ENCODE measurements around the gene WTAP. TPM values are rescaled to one million over a fixed set of nuclear protein-coding genes. Genes with fewer than 3 reads are reported as not detected.

WTAP gene
- total and polyA plus RNA-seq, 10 donors, result 71.6 to 149 (median 109) TPM

- TF ChIP-seq CTCF (IDR thresholded peaks at IDR 0.05 in 8 of 11, conservative IDR thresholded peaks at IDR 0.05 in 3 of 11), result peak; percentile 58 to 98 (median 80)
- TF ChIP-seq POLR2AphosphoS5 (IDR thresholded peaks at IDR 0.05), result peak in 2 of 3 donors; percentile 38 to 48
- TF ChIP-seq POLR2A (IDR thresholded peaks at IDR 0.05), result no peak
- Histone ChIP-seq H3K27ac (peak overlapping the region; percentile 92 to 98 (median 97)), H3K4me3 (peak overlapping the region; percentile 88 to 96 (median 94)), H3K4me1 (peaks cover 39 to 86% (median 62%) of the 10 kb centered on the region in 6 donors), H3K9me3 (no peaks in the 10 kb centered on the region), H3K27me3 (replicated peaks in 1 of 7) (no peaks in the 10 kb centered on the region), H3K36me3 (peaks cover 0 to 50% (median 23%) of the 10 kb centered on the region in 6 donors)
- intact Hi-C loops (cut with DNase I; ENCODE audit: low total_unique reads), result loop anchor here (5.0 kb wide), 1 partner anchor 36 kb away; the partner anchor contains the start of gene WTAP
- 10 to 20% (median 12%) methylated on average over 11 of the region's 11 CpGs for WGBS, 5 donors
- DNase-seq, result no peak
Measured at GRCh38 chr6:159691133-159691962, 36.0 kb upstream of the WTAP start.

- TF ChIP-seq POLR2AphosphoS5 (IDR thresholded peaks at IDR 0.05) (peak in 1 of 3 donors; percentile 24), CTCF (IDR thresholded peaks at IDR 0.05 in 8 of 11, conservative IDR thresholded peaks at IDR 0.05 in 3 of 11) (no peak), POLR2A (IDR thresholded peaks at IDR 0.05) (no peak)
- WGBS, 5 donors, result 33 to 45% (median 40%) methylated on average over 5 to 7 of the region's 7 CpGs
- peaks cover 39 to 80% (median 59%) of the 10 kb centered on the region in 6 donors for H3K4me1 ChIP-seq
- H3K4me3 ChIP-seq, result peak overlapping the region; percentile 88 to 96 (median 94)
- H3K36me3 ChIP-seq, result peaks cover 0 to 44% (median 18%) of the 10 kb centered on the region in 6 donors
- peak overlapping the region; percentile 92 to 98 (median 97) for H3K27ac ChIP-seq
- peak; percentile 77 for DNase-seq
- intact Hi-C loops (cut with DNase I; ENCODE audit: low total_unique reads), result loop anchor here (5.0 kb wide), 1 partner anchor 35 kb away; the partner anchor contains the start of gene WTAP
- no peaks in the 10 kb centered on the region for H3K9me3 ChIP-seq
- H3K27me3 ChIP-seq (replicated peaks in 1 of 7), result no peaks in the 10 kb centered on the region
Measured at GRCh38 chr6:159691963-159692287, 35.4 kb upstream of the WTAP start.

DNA sequence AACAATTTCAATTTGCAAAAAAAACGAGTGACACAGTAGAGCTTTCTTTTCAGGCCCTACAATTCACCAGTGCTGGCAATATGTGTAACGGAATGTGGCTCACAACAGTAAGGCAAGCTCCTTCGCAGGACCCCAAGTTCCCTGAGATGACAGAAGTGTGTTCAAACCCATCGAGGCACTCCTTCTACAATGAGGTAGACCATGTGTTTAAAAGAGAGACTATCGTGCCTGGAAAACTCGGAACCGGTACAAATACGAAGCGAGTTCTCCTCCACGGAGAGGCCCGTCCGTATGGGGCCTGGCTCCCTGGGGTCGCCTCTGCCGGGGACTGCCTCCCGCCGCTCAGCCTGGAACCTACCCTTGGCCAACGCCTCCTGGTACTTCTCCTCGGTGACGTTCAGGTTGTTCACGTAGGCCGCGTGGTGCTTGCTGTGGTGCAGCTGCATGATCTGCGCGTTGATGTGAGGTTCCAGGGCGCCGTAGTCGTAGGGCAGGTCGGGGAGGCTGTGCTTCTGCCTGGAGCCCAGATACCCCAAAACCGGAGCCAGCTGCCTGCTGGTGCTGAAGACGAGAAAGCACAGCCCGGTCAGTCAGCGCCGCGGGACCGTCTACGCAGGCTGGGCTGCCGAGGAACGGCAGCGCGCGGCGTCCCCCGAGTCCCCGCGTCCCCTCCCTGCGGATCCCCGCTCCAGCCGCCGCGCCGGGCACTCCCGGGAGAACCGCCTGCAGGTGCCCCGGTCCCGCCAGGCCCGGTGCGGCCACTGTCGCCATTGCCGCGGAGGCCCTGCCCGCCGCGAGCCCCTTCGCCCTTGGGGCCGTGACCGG is 34.8 kb upstream of the WTAP start:
- no peak for TF ChIP-seq POLR2AphosphoS5 (IDR thresholded peaks at IDR 0.05)
- TF ChIP-seq POLR2A (IDR thresholded peaks at IDR 0.05), result no peak
- no peak for TF ChIP-seq CTCF (IDR thresholded peaks at IDR 0.05 in 8 of 11, conservative IDR thresholded peaks at IDR 0.05 in 3 of 11)
- Histone ChIP-seq H3K4me3 (peak overlapping the region; percentile 88 to 96 (median 94)), H3K27me3 (replicated peaks in 1 of 7) (no peaks in the 10 kb centered on the region), H3K27ac (peak overlapping the region; percentile 92 to 98 (median 97)), H3K4me1 (peaks cover 37 to 74% (median 57%) of the 10 kb centered on the region in 6 donors), H3K36me3 (peaks cover 0 to 38% (median 12%) of the 10 kb centered on the region in 6 donors), H3K9me3 (no peaks in the 10 kb centered on the region)
- intact Hi-C loops (cut with DNase I; ENCODE audit: low total_unique reads), result loop anchor here (5.0 kb wide), 1 partner anchor 35 kb away; the partner anchor contains the start of gene WTAP
- WGBS, 5 donors, result 1 to 7% (median 2%) methylated on average over 13 to 66 of the region's 66 CpGs
- DNase-seq, result peak; percentile 93

Data from spleen (tissue), 11 donors.